ENCODE measurements around the gene NTHL1. TPM values are rescaled to one million over a fixed set of nuclear protein-coding genes. Genes with fewer than 3 reads are reported as not detected.

Gene NTHL1
- total RNA-seq, 4 donors from 2014 or later = 6.1 to 38.7 (median 25.0) TPM

GRCh38 chr16:1997494-1998359, 49.9 kb downstream of the NTHL1 start:
- WGBS, 2 donors = 86 to 94% methylated on average over 7 to 25 of the region's 26 CpGs
- no peak for DNase-seq
- TF ChIP-seq CTCF (IDR thresholded peaks at IDR 0.05) = no peak
- TF ChIP-seq POLR2A (IDR thresholded peaks at IDR 0.05) = no peak
- H3K4me1 ChIP-seq = peaks cover 9% of the 10 kb centered on the region in 2 donors
- H3K36me3 ChIP-seq = peaks cover 46 to 49% of the 10 kb centered on the region in 2 donors
- H3K9me3 ChIP-seq = no peaks in the 10 kb centered on the region
- H3K27ac ChIP-seq = no peak overlapping the region
- intact Hi-C loops (cut with DNase I) = no loop called here
- no peak overlapping the region for H3K4me3 ChIP-seq (replicated peaks in 1 of 3)
- H3K27me3 ChIP-seq = no peaks in the 10 kb centered on the region

GRCh38 chr16:1993731-1994131, 53.9 kb downstream of the NTHL1 start:
- Histone ChIP-seq H3K4me3 (replicated peaks in 1 of 3) (no peak overlapping the region), H3K36me3 (peaks cover 10 to 11% of the 10 kb centered on the region in 2 donors), H3K27me3 (peaks cover 14% of the 10 kb centered on the region), H3K4me1 (peaks cover 24 to 36% of the 10 kb centered on the region in 2 donors), H3K9me3 (no peaks in the 10 kb centered on the region), H3K27ac (no peak overlapping the region)
- intact Hi-C loops (cut with DNase I) = no loop called here
- WGBS, 2 donors = 9 to 27% methylated on average over 1 to 2 of the region's 2 CpGs
- peak; percentile 79 to 89 for DNase-seq
- no peak for TF ChIP-seq CTCF (IDR thresholded peaks at IDR 0.05)
- TF ChIP-seq POLR2A (IDR thresholded peaks at IDR 0.05) = no peak

- WGBS, 2 donors = 20 to 29% methylated on average over 1 to 7 of the region's 50 CpGs
- Histone ChIP-seq H3K4me1 (peaks cover 24 to 36% of the 10 kb centered on the region in 2 donors), H3K4me3 (replicated peaks in 1 of 3) (no peak overlapping the region), H3K27me3 (peaks cover 14% of the 10 kb centered on the region), H3K36me3 (peaks cover under 1 to 2% of the 10 kb centered on the region in 2 donors), H3K27ac (no peak overlapping the region), H3K9me3 (no peaks in the 10 kb centered on the region)
- DNase-seq = no peak
- no peak for TF ChIP-seq POLR2A (IDR thresholded peaks at IDR 0.05)
- no peak for TF ChIP-seq CTCF (IDR thresholded peaks at IDR 0.05)
- intact Hi-C loops (cut with DNase I) = no loop called here
These were observed 54.8 kb downstream of the NTHL1 start for GRCh38 chr16:1992704-1993317.

- H3K4me3 ChIP-seq (replicated peaks in 1 of 3) = peak overlapping the region in 1 of 3 donors; percentile 30
- no peaks in the 10 kb centered on the region for H3K36me3 ChIP-seq
- H3K4me1 ChIP-seq = peaks cover 24 to 36% of the 10 kb centered on the region in 2 donors
- peak in 1 of 2 donors; percentile 14 for TF ChIP-seq POLR2A (IDR thresholded peaks at IDR 0.05)
- TF ChIP-seq CTCF (IDR thresholded peaks at IDR 0.05) = no peak
- H3K9me3 ChIP-seq = no peaks in the 10 kb centered on the region
- intact Hi-C loops (cut with DNase I) = no loop called here
- no peak overlapping the region for H3K27ac ChIP-seq
- peak; percentile 83 to 84 for DNase-seq
- H3K27me3 ChIP-seq = peaks cover 14% of the 10 kb centered on the region
- WGBS, 2 donors = 11% methylated on average over 9 of the region's 96 CpGs; no CpG with 5 or more reads in 1 of the 2 donors
These were observed 55.5 kb downstream of the NTHL1 start for GRCh38 chr16:1991948-1992703.
